HG02678 (cell line): ENCODE measurements around the gene RAB40AL.

Experiments
- ATAC-seq: cut with Tn5 transposase; IDR thresholded peaks from one replicate; pipeline ENCODE4 v1.9.1; 2021; ENCODE audit warnings: mild to moderate bottlenecking, moderate library complexity; ENCODE audit not compliant: unreplicated experiment

RAB40AL gene

GRCh38 chrX:102979536-102979935 is 42.5 kb downstream of the RAB40AL start:
- no peak for ATAC-seq

- no peak for ATAC-seq
Measured at GRCh38 chrX:102983205-102983604, 46.1 kb downstream of the RAB40AL start.

GRCh38 chrX:102985192-102985591 is 48.1 kb downstream of the RAB40AL start:
- ATAC-seq = no peak
